ENCODE data around the gene PIEZO2.

PIEZO2 gene

DNA sequence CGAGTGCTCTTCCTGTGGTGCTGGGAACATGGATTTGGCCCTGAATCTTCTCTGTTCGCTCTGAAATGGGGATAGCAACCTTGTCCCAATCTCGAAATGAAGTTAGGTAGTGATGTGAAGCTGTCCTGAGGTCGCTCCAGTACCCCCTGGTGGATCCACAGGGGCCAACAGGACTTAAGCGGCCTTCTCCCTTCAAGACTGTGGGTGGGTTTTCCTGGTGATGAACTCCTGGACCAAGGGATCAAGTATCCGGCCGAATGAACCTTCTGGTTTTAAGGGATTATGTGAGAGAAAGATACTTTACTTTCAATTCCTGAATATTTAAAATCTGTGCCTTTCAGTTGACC lies 467.0 kb downstream of the PIEZO2 start:
- H2BK120ac ChIP-seq (ENCODE audit: low read depth, low read length) = no peak overlapping the region
- H2BK12ac ChIP-seq (ENCODE audit: low read length in 2 of 2) = no peak overlapping the region
- no peak overlapping the region for H3K27ac ChIP-seq (ENCODE audit: low read length, poor library complexity, severe bottlenecking)
- no peak overlapping the region for H3K9ac ChIP-seq (ENCODE audit: low read length)
- no peak overlapping the region for H2AFZ ChIP-seq (ENCODE audit: low read depth, low read length)
- no peaks in the 10 kb centered on the region for H3K36me3 ChIP-seq (ENCODE audit: control insufficient read depth in 1 of 2, insufficient read depth in 2 of 2, low read depth in 1 of 2, low read length in 2 of 2)
- H3K23ac ChIP-seq (ENCODE audit: low read length in 2 of 2) = no peak overlapping the region
- 97% methylated on average over 5 of the region's 7 CpGs for WGBS
- no peaks in the 10 kb centered on the region for H3K9me3 ChIP-seq (ENCODE audit: control insufficient read depth, low read length)
- H4K8ac ChIP-seq (ENCODE audit: low read length) = peak overlapping the region; percentile 24
- no peak overlapping the region for H2BK5ac ChIP-seq (ENCODE audit: low read depth, low read length, poor library complexity, severe bottlenecking)
- no peak overlapping the region for H3K4me3 ChIP-seq (ENCODE audit: insufficient read depth in 1 of 2, low read depth in 1 of 2, low read length in 2 of 2)
- H3K18ac ChIP-seq (ENCODE audit: low read depth in 1 of 2, low read length in 2 of 2) = no peak overlapping the region
- no peaks in the 10 kb centered on the region for H3K27me3 ChIP-seq (ENCODE audit: control insufficient read depth in 1 of 2, insufficient read depth in 1 of 2, low read length in 2 of 2)
- no peak overlapping the region for H4K91ac ChIP-seq (ENCODE audit: low read length)
- H2AK5ac ChIP-seq (ENCODE audit: low read length, severe bottlenecking) = no peak overlapping the region
- no peaks in the 10 kb centered on the region for H3K79me1 ChIP-seq (replicated peaks; ENCODE audit: low read length, poor library complexity, severe bottlenecking)
- no peak overlapping the region for H3K4ac ChIP-seq (ENCODE audit: low read depth in 1 of 2, low read length in 2 of 2)
- H3K14ac ChIP-seq (ENCODE audit: low read length in 2 of 2) = no peak overlapping the region
- H3K4me2 ChIP-seq (ENCODE audit: low read length, poor library complexity, severe bottlenecking) = no peak overlapping the region
- H3K4me1 ChIP-seq (ENCODE audit: control insufficient read depth, insufficient read depth, low read depth, low read length) = peaks cover 2% of the 10 kb centered on the region
- no peak for DNase-seq
- H2BK15ac ChIP-seq (ENCODE audit: low read depth, poor library complexity, severe bottlenecking) = no peak overlapping the region

DNA sequence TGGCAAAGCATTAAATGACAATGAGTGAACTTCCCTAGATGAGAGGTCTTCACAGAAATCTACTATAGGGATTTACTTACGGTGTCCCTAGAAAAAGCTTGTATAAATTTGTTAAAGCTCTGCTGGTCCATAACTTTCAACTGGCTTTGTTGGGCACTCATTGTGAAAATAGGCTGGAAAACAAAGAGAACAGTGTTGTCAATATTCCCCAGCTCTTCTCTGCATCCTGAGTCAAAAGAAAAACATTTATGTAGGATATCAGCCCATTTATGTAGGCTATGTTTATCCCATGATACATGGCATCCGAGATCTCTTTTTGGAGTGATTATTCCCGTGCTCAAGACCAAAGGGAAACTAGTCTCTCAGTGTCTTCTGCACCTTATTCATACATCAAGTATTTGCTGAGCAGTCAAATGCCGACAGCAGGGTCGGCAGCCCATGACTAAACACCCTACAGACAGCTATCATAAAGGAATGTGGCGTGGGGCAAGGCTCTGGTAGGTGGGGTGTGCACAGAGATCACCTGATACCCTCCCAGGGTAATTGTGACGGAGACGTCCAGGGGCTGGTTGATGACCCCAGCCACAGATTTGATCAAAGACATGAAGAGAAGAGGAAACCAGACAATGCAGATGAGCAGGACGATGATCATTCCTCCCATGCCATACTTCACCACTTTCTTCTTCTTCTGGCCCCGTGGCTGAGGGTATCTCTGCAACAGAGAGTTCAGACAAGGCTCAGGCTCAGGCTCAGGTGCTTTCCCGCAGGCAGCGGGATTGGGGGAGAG lies 467.6 kb downstream of the PIEZO2 start:
- Histone ChIP-seq H3K27me3 (ENCODE audit: control insufficient read depth in 1 of 2, insufficient read depth in 1 of 2, low read length in 2 of 2) (no peaks in the 10 kb centered on the region), H3K23ac (ENCODE audit: low read length in 2 of 2) (no peak overlapping the region), H3K4ac (ENCODE audit: low read depth in 1 of 2, low read length in 2 of 2) (no peak overlapping the region), H3K27ac (ENCODE audit: low read length, poor library complexity, severe bottlenecking) (no peak overlapping the region), H3K18ac (ENCODE audit: low read depth in 1 of 2, low read length in 2 of 2) (no peak overlapping the region), H3K4me2 (ENCODE audit: low read length, poor library complexity, severe bottlenecking) (no peak overlapping the region), H2BK120ac (ENCODE audit: low read depth, low read length) (no peak overlapping the region), H2AFZ (ENCODE audit: low read depth, low read length) (no peak overlapping the region), H3K36me3 (ENCODE audit: control insufficient read depth in 1 of 2, insufficient read depth in 2 of 2, low read depth in 1 of 2, low read length in 2 of 2) (no peaks in the 10 kb centered on the region), H3K4me1 (ENCODE audit: control insufficient read depth, insufficient read depth, low read depth, low read length) (peaks cover 2% of the 10 kb centered on the region), H3K4me3 (ENCODE audit: insufficient read depth in 1 of 2, low read depth in 1 of 2, low read length in 2 of 2) (no peak overlapping the region), H4K91ac (ENCODE audit: low read length) (no peak overlapping the region), H4K8ac (ENCODE audit: low read length) (peak overlapping the region; percentile 24), H2AK5ac (ENCODE audit: low read length, severe bottlenecking) (no peak overlapping the region), H2BK12ac (ENCODE audit: low read length in 2 of 2) (no peak overlapping the region), H3K14ac (ENCODE audit: low read length in 2 of 2) (no peak overlapping the region), H3K9ac (ENCODE audit: low read length) (no peak overlapping the region), H3K79me1 (replicated peaks; ENCODE audit: low read length, poor library complexity, severe bottlenecking) (no peaks in the 10 kb centered on the region), H2BK15ac (ENCODE audit: low read depth, poor library complexity, severe bottlenecking) (no peak overlapping the region), H3K9me3 (ENCODE audit: control insufficient read depth, low read length) (no peaks in the 10 kb centered on the region), H2BK5ac (ENCODE audit: low read depth, low read length, poor library complexity, severe bottlenecking) (no peak overlapping the region)
- no peak for DNase-seq
- 93% methylated on average over 12 of the region's 12 CpGs for WGBS

DNA sequence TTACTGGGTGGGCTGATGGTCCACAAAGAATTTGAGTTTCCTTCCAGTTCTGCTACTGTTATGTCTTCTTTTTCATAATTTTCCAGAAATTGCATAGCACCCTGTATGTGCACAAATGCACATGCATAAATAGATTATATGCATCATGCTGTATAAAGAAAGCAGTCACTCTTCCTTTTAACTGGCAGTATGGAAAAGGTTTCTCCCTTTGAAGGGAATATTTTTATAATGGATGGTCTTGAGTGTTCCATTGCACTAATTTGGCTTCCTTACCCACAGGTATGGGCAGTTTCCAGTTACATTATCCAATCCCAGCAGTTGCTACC lies 469.1 kb downstream of the PIEZO2 start:
- no peak overlapping the region for H3K27ac ChIP-seq (ENCODE audit: low read length, poor library complexity, severe bottlenecking)
- no peak overlapping the region for H2BK12ac ChIP-seq (ENCODE audit: low read length in 2 of 2)
- H3K9me3 ChIP-seq (ENCODE audit: control insufficient read depth, low read length) = no peaks in the 10 kb centered on the region
- no peak overlapping the region for H4K91ac ChIP-seq (ENCODE audit: low read length)
- H3K18ac ChIP-seq (ENCODE audit: low read depth in 1 of 2, low read length in 2 of 2) = no peak overlapping the region
- no peak overlapping the region for H3K9ac ChIP-seq (ENCODE audit: low read length)
- no peak overlapping the region for H3K14ac ChIP-seq (ENCODE audit: low read length in 2 of 2)
- H3K4me3 ChIP-seq (ENCODE audit: insufficient read depth in 1 of 2, low read depth in 1 of 2, low read length in 2 of 2) = no peak overlapping the region
- H2BK5ac ChIP-seq (ENCODE audit: low read depth, low read length, poor library complexity, severe bottlenecking) = no peak overlapping the region
- no peak overlapping the region for H3K4ac ChIP-seq (ENCODE audit: low read depth in 1 of 2, low read length in 2 of 2)
- no peak overlapping the region for H2AK5ac ChIP-seq (ENCODE audit: low read length, severe bottlenecking)
- H2BK120ac ChIP-seq (ENCODE audit: low read depth, low read length) = no peak overlapping the region
- H4K8ac ChIP-seq (ENCODE audit: low read length) = no peak overlapping the region
- no peak overlapping the region for H2AFZ ChIP-seq (ENCODE audit: low read depth, low read length)
- no peaks in the 10 kb centered on the region for H3K79me1 ChIP-seq (replicated peaks; ENCODE audit: low read length, poor library complexity, severe bottlenecking)
- no peaks in the 10 kb centered on the region for H3K27me3 ChIP-seq (ENCODE audit: control insufficient read depth in 1 of 2, insufficient read depth in 1 of 2, low read length in 2 of 2)
- no peak overlapping the region for H2BK15ac ChIP-seq (ENCODE audit: low read depth, poor library complexity, severe bottlenecking)
- no peak for DNase-seq
- H3K23ac ChIP-seq (ENCODE audit: low read length in 2 of 2) = no peak overlapping the region
- peaks cover 2% of the 10 kb centered on the region for H3K4me1 ChIP-seq (ENCODE audit: control insufficient read depth, insufficient read depth, low read depth, low read length)
- H3K36me3 ChIP-seq (ENCODE audit: control insufficient read depth in 1 of 2, insufficient read depth in 2 of 2, low read depth in 1 of 2, low read length in 2 of 2) = no peaks in the 10 kb centered on the region
- no peak overlapping the region for H3K4me2 ChIP-seq (ENCODE audit: low read length, poor library complexity, severe bottlenecking)

DNA sequence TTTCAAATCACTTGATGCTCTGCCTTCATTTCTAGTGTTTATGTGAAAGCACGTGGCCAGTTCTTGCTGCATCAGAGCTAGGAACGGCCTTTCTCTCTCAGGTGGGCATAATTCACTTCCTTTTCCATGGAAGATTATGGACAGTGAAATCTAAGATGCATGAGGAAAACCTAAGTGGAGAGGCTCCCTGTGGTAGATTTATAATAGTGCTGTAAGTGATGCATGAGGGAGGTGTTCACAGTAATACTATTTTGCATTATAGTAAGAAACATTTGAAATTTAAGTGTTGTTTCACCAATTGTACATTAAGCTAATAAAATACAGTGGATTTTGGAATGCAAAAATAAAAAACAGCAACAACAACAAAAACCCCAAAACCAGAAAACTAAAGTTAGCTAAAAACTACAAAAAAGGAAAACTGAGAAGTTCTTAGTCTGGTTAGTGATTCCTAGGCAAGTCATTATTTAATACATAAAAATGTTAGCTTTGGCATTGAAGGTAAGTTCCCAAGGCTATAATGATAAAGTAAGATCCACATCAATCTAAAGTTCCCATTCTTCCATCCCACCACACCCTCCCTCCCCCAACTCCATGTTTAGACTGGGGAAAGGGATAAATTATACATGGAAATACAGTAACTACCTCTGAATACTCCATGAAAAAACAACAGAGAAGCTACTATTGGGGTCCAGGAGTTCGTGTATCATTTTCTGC lies 469.7 kb downstream of the PIEZO2 start:
- H3K4ac ChIP-seq (ENCODE audit: low read depth in 1 of 2, low read length in 2 of 2) = no peak overlapping the region
- H2AK5ac ChIP-seq (ENCODE audit: low read length, severe bottlenecking) = no peak overlapping the region
- H2BK5ac ChIP-seq (ENCODE audit: low read depth, low read length, poor library complexity, severe bottlenecking) = no peak overlapping the region
- no peak overlapping the region for H3K23ac ChIP-seq (ENCODE audit: low read length in 2 of 2)
- H3K4me2 ChIP-seq (ENCODE audit: low read length, poor library complexity, severe bottlenecking) = no peak overlapping the region
- DNase-seq = no peak
- H3K36me3 ChIP-seq (ENCODE audit: control insufficient read depth in 1 of 2, insufficient read depth in 2 of 2, low read depth in 1 of 2, low read length in 2 of 2) = no peaks in the 10 kb centered on the region
- 99% methylated on average over 3 of the region's 3 CpGs for WGBS
- no peak overlapping the region for H4K91ac ChIP-seq (ENCODE audit: low read length)
- H3K4me1 ChIP-seq (ENCODE audit: control insufficient read depth, insufficient read depth, low read depth, low read length) = peaks cover 2% of the 10 kb centered on the region
- no peak overlapping the region for H2BK120ac ChIP-seq (ENCODE audit: low read depth, low read length)
- H2BK15ac ChIP-seq (ENCODE audit: low read depth, poor library complexity, severe bottlenecking) = no peak overlapping the region
- no peak overlapping the region for H4K8ac ChIP-seq (ENCODE audit: low read length)
- H3K27me3 ChIP-seq (ENCODE audit: control insufficient read depth in 1 of 2, insufficient read depth in 1 of 2, low read length in 2 of 2) = no peaks in the 10 kb centered on the region
- H2BK12ac ChIP-seq (ENCODE audit: low read length in 2 of 2) = no peak overlapping the region
- no peak overlapping the region for H3K4me3 ChIP-seq (ENCODE audit: insufficient read depth in 1 of 2, low read depth in 1 of 2, low read length in 2 of 2)
- no peak overlapping the region for H3K9ac ChIP-seq (ENCODE audit: low read length)
- H3K18ac ChIP-seq (ENCODE audit: low read depth in 1 of 2, low read length in 2 of 2) = no peak overlapping the region
- H3K9me3 ChIP-seq (ENCODE audit: control insufficient read depth, low read length) = no peaks in the 10 kb centered on the region
- no peak overlapping the region for H2AFZ ChIP-seq (ENCODE audit: low read depth, low read length)
- H3K14ac ChIP-seq (ENCODE audit: low read length in 2 of 2) = no peak overlapping the region
- no peak overlapping the region for H3K27ac ChIP-seq (ENCODE audit: low read length, poor library complexity, severe bottlenecking)
- no peaks in the 10 kb centered on the region for H3K79me1 ChIP-seq (replicated peaks; ENCODE audit: low read length, poor library complexity, severe bottlenecking)

Measured in mesenchymal stem cell (in vitro differentiated cells and primary cell).